ENCODE results near the gene GLRA3. TPM values are rescaled to one million over a fixed set of nuclear protein-coding genes. Genes with fewer than 3 reads are reported as not detected.
"Not testable (repeated sequence)": the region's sequence is repeated elsewhere in the genome, so short reads cannot be mapped to it uniquely, and the experiment has no call there.

The GLRA3 gene
- polyA plus RNA-seq, 1 donor: not detected

DNA sequence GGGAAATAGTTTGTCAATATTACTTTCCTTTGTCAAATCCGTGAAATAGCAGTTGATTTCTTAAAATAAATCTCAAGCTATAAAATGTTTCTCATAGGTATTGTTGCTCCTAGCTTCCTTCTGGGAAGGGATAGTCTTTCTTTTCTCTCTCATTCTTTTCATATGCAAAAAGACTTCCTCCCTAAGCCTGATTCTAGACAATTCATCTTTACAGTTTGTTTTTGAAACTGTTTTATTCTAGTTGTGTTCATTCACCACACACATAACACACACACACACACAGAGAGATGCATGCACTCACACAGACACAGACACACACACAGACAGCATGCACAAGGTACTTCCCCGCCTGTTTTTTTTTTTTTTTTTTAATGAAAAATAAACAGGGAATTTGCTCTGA, 18.2 kb downstream of the GLRA3 start:
- no peak for DNase-seq (ENCODE audit: low read depth)

DNA sequence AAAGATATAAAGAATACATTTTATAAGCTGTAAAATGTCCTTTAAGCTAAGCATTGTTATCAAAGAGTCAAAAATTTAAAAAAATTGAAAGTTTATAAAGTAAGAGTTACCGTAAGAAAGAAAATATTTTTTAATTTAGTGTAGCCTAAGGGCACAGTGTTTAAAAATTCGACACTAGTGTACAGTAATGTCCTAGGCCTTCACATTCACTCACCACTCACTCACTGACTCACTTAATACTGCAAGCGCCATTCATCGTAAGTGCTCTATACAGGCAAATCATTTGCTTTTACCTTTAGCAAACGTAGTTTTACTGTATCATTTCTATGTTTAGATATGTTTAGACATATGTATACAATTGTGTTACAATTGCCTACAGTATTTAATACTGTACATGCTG, 20.2 kb downstream of the GLRA3 start:
- no peak for DNase-seq (ENCODE audit: low read depth)

DNA sequence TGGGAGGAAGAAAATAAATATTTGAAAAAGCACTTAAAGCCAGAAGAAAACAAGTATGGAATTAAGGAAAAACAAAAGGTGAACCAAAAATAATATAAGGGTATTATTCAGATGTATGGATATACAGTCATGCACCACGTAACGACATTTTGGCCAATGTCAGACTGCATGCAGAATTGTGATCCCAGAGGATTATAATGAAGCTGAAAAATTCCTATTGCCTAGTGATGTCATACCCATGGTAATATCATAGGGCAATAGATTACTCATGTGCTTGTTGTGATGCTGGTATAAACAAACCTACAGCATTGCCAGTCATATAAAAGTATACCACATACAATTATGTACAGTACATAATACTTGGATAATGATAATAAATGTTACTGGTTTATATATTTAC, 20.9 kb downstream of the GLRA3 start:
- no peak for DNase-seq (ENCODE audit: low read depth)

DNA sequence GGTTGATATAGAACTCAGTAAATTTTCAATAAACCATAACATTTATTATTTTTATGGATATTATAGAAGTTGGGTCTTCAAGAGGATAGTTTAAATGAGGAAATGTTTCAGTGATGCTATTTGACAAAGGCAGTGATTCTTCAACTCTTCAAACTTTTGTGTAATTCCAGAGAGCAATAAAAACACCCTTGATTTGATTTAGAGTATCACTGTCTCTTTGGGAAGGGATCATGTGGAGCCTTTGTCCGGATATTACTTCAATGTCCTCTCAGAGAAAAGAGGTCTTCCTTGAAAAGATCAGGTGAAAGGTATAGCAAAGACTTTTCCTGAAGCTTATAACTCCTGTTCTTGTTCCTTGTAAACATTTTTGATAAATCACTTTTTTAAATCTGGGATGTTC, 23.3 kb downstream of the GLRA3 start:
- no peak for DNase-seq (ENCODE audit: low read depth)

DNA sequence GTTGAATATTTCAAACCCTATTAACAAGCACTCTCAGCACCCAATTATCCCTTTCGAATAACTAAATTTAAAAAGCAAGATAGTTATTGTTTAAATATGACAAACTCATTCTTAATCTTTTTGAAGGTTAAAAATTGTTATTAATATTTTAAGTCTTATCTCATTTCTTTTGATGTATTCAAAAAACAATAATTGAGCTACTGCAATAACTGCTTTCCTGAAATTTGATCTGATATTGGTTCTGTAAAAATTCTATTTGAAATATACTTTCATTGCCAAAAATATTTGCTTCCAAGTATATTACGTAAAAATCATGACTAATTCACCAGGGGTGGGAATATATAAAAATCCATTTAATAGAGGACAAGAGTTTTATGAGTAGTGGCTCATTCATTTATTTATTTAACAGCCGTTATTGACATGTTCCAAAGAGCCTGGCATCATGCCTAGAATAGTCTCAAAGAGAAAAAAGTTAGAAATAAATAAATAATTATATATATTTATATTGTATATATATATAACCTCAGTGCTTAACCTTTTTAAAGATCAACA, 34.4 kb downstream of the GLRA3 start:
- no peak for DNase-seq (ENCODE audit: low read depth)

DNA sequence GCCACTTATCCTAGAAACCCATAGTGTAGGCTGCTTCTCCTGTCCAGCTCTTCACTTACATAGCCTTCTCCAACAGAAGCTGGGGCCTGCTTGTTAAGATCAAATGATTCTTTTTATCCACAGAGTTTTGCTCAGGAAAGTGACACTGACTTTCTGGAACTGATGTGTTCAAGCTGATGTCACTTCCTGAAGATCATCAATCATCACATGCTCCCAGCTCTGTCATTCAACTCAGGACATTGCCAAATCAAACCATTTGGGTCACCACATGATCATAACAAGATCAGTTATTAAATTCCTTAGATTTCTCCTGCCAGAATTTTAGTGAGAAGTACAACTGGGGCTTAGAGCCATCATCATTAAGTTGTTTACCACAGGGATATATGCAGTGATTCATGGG, 39.4 kb downstream of the GLRA3 start:
- DNase-seq (ENCODE audit: low read depth): no peak

DNA sequence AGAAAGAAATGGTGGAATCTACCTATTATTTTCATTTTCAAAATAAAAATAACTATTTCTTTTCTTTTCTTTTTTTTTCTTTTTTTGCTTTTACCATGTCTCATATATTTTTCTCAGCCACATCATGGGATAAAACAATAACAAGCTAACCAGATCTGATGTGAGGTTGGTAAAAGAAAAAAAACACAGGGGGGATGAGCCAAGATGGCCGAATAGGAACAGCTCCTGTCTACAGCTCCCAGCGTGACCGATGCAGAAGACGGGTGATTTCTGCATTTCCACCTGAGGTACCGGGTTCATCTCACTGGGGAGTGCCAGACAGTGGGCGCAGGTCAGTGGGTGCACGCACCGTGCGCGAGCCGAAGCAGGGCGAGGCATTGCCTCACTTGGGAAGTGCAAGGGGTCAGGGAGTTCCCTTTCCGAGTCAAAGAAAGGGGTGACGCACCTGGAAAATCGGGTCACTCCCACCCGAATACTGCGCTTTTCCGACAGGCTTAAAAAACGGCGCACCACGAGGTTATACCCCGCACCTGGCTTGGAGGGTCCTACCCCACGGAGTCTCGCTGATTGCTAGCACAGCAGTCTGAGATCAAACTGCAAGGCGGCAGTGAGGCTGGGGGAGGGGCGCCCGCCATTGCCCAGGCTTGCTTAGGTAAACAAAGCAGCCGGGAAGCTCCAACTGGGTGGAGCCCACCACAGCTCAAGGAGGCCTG, 50.6 kb downstream of the GLRA3 start:
- not testable (repeated sequence) for DNase-seq (ENCODE audit: low read depth)

DNA sequence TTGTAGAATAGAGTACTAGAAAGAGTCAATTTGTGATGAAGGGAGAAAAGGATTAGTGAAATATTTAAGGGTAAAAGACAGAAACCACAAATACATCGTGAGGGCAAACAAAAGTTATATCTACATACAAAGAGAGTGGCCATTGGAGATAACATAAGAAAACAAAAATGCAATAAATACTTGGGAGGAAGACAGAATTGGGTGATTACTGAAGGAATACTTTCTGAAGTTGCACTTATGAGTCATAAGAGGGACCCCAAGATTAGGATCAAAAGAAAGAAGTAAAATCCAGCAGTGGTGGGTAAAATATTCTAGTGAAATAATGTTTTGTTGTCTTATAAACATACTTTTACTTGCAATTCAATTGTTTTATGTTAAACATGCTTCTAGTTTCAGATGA, 53.7 kb downstream of the GLRA3 start:
- no peak for DNase-seq (ENCODE audit: low read depth)

DNA sequence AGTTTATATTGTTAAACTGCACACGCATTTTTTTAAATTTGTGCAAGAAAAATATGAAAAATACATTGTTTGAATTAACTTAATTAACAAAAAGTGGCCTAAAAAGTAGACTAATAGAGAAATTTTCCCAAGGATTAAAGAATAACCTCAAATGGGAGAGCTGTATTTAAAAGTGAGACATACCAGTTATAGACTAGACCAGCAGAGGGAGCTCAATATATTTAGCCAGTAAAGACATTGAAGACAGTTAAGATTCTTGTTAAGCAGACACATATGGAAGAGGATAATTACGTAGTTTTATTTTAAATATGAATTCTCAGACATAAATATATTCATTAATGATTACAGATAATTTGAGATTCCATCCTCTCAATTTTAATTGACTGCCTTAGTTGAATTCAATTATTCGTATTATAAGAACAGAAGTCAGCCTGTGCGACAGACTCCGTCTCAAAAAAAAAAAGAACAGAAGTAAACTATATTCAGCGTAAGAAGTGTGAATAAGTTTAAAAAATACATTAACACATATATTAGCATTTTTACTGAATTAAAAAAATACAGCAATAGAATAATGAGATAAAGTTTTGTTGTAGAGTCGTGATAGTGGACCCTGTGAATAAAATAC, 64.8 kb downstream of the GLRA3 start:
- DNase-seq (ENCODE audit: low read depth): peak; percentile 17

DNA sequence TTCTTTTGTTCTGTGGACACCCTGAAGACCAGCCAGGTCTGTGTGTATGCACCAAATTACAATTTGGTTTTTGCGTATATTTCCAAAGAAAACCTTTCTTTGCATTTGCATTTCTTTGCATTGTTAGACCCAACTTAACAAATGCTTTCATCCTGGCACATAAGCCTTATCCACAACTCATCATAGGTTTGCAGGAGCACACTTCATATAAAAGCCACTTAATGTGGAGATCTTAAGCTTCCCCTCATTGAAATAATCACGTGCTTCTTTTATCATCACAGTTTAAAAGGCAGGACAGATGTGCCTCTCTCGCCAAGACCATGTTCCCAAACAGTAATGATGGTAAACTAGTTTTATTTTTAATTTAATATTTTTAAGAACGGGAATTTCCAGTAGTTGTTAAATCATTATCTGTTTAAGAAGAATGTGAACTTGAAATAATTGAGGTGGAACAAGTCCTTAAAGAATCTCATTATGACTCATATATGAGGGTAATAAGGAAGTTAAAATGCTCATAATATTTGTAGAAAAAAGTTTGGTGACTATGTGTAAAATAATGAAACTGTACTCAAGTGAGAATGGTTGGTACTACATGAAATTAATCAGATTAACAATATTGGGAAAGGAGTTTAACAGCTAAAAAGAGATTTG, 65.5 kb downstream of the GLRA3 start:
- no peak for DNase-seq (ENCODE audit: low read depth)

DNA sequence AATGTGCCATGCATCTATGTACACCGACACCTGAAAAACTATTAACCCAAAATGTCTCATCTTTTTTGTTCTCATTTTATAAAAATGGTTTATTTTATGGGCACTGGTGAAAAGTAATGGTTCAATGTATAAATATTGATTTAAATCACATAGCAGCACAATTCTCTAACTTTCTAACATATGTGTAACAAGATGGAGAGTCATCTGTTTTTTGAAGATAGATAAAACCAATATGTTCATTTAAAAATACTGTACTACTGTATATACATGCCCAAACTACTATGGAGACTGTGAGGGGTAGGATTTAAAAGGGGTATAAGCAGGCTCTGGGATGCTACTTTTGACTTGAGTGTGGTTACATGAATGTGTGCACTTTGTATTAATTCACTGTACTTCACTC, 67.6 kb downstream of the GLRA3 start:
- DNase-seq (ENCODE audit: low read depth): no peak

DNA sequence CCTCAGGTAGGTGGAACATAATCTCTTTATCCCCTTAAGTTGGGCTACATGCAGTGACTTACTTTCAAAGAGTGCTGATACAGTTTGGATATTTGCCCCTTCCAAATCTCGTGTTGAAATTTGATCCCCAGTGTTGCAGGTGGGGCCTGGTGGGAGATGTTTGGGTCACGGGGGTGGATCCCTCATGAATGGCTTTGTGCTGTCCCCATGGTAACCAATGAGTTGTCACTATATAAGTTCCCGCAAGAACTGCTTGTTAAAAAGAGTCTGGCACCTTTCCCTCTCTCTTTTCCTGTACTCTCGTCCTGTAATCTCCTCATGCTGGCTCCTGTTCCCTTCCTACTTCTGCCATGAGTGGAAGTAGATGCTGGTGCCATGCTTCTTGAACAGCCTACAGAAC, 71.3 kb downstream of the GLRA3 start:
- DNase-seq (ENCODE audit: low read depth): no peak

DNA sequence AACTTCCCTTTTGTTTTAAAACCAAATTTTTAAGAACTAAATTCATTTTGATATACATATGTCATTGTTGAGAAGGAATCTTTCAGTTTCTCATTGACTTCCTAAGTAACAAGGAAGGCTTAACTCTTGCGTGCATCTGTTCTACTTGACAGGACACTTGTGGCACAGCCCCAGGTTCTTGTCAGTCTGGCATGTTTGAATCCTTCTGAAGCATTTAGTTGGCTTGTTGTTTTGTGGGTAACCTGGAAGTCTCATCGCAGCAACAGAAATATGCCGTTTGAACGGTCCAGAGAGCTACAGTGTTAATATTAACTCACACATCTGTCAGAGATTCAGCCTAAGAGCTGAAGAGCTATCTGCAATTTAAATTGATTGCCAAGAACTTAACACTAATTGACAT, 76.0 kb downstream of the GLRA3 start:
- DNase-seq (ENCODE audit: low read depth): no peak

DNA sequence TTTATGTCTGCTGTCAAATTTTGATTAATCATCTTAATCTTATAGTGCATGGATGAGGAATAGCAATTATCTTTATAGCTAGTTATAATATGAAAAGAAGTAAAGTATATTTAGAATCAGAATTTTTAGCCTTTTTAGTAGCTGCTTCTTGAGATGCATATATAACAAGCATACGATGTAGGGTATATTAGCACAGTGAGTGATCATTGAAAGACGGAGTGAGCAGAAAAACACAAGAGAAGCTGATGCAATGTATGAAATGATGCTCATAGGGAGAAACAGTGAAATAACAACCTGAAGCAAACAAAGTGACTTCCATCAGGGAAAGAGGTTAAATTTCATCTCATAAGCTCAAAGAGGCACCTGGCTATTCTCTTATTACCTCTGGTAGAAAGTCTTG, 77.0 kb downstream of the GLRA3 start:
- DNase-seq (ENCODE audit: low read depth): no peak

DNA sequence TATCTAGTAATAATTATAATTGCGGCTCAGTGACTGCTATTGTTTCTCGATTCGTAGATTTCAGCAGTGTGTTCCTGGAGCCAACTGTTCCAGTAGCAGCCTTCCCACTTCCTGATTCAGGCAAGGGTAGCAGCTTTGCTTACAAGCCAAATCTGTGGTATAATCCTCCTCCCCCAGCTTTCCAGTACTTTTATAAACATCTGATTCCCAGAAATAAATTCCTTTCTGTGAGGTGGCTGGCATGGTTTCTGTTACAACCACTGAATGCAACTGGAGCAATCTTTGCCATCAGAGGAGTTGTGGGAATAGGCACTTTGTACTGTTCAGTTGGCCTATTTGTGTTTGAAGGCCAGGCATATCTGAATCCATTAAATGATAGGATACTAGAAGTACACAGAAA, 80.0 kb downstream of the GLRA3 start:
- no peak for DNase-seq (ENCODE audit: low read depth)

DNA sequence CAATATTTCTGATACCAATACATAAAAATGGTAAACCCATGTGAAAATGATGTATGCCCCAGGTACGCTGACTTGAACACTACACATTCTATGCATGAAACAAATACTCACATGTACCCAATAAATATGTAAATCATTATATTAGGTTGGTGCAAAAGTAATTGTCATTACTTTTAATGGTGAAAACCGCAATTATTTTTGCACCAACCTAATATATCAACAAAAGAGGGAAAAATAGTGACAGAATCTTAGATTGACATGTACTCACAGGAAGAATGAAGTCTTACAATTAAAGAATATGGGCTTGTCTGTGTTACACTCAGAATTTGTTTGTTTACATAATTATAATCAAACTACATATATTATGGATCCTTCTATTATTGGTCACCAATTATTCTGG, 82.3 kb downstream of the GLRA3 start:
- DNase-seq (ENCODE audit: low read depth): no peak

DNA sequence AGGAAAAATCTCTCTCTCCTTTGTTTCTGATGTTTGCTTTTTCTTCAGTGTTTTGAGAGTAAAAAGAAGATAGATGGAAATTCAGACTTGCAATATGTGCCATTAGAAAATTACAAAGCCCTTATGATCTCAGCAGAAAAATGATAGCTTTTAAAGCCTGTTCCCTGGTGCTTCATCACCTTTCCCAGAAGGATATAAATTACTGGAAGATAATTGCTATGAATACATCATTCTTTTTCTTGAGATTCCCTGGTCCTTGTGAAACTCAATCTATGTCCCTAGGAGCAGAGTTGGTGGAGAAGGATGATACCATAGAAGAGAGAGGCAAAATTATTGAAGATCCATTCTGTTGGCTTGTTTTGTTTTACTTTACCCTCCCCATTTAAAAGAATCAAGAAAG, 86.5 kb downstream of the GLRA3 start:
- no peak for DNase-seq (ENCODE audit: low read depth)

DNA sequence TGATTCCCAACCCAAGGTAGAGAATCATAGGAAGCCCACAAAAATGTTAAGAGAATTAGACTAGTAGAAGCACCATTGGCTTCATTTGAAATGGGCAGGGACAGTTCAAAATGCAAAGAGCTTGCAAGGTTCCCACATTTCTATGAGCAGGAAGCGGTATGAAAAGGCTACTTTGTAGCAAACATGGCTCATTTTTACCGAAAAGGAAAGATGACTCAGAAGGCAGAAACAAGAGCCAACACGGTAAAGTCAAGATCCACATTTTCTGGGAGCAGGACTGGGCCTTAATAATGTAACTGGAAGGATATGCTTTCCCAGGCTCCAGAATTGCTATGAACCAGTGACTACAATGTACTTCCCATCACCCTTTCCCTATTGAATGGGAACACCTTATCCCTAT, 89.5 kb downstream of the GLRA3 start:
- no peak for DNase-seq (ENCODE audit: low read depth)

DNA sequence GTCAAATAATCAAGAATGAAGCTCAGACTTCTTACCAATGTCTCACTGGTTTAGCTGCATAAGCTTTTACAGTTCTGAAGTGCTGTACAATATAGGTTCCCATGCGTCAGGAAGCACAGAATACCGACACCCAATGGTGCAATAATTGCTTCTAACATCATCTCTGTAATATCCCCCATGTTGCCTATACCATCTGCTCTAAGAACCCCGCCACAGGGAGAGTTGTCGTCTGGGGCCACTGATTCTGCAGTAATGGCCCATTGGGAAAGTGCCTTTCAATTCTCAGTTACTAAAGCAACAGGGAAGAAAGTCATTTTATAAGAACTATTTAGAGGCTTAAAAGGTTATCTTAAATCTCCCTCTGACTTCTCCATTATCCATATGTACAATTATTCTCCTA, 94.9 kb downstream of the GLRA3 start:
- no peak for DNase-seq (ENCODE audit: low read depth)

DNA sequence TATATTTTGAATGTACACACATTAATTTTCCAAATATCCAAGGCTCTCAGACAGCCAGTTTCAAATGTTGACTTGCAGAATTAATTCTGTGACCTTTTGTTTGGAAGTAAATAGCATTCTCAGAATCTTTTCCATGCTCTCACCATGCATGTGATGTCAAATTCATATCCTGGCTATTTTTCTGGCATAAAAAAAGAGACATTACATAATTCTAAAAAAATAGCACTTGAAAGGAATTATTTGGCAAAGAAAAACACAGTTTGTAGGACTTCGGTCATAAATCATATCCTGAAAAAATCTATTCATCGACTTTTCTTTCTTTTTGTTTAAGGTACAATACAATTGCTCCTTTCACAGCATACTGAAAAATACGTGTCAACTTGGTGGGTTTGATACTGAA, 111.2 kb downstream of the GLRA3 start:
- DNase-seq (ENCODE audit: low read depth): peak; percentile 61

DNA sequence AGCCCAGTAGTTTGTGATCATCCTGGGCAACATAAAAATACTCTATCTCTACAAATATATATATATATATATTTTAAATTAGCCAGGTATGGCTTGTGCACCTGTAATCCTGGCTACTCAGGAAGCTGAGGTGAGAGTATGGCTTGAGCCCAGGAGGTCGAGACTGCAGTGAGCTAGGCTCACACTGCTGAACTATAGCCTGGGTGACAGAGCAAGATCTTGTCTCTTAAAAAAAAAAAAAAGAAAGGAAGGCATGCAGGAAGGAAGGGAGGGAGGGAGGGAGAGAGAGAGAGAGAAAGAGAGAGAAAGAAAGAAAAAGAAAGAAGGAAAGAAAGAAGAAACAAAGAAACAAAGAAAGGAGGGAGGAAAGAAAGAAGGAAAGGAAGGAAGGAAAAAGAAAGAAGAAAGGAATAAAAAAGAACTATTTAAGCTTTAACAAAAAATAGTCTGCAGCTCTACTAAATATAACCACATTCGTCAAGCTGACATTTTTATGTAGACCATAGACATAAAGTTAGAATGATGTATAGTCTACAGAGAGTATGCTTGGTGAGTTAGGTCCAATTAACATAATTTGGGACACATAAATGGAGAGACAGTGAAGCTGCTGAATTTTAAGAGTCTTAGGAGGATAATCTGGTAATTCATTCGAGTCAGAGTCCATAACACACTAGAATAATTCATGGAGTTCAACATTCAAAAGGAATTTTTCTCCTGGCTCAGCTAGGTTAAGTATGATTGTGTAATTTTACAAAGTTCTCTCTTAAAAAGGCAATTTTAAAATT, 111.9 kb downstream of the GLRA3 start:
- DNase-seq (ENCODE audit: low read depth): peak; percentile 45

All from forelimb muscle (tissue), 1 donor.